MCF 10A (cell line): ENCODE results near the gene VPS39. TPM values are rescaled to one million over a fixed set of nuclear protein-coding genes. Genes with fewer than 3 reads are reported as not detected.

Source experiments
- BruUV-seq: library from RNA; stranded (reverse); fragments of 400-500 nt; replicated peaks from 2 replicates; lab custom pipeline; 2021; lab: Mats Ljungman, UMichigan
- CTCF ChIA-PET: fragments of 300-600 bp; sonication (Branson Sonifier 250); formaldehyde crosslinking; extraction: SDS; loops from one replicate; lab custom pipeline; 2021; ENCODE audit warnings: antibody characterized with exemption, inconsistent platforms; lab: Yijun Ruan, JAX
- POLR2A ChIA-PET: fragments of 300-600, 350-650 bp; sonication (Branson Sonifier 250); formaldehyde crosslinking; extraction: SDS; loops from one replicate; lab custom pipeline; 2020; ENCODE audit warnings: antibody characterized with exemption, inconsistent platforms; lab: Yijun Ruan, JAX
- DNase-seq: peaks from one replicate; pipeline ENCODE4 v3.0.0-alpha.2; 2018; ENCODE audit not compliant: unreplicated experiment
- H3K27ac Mint-ChIP-seq: one replicate; pipeline ENCODE4 v1.8.0; 2022; ENCODE audit warnings: mild to moderate bottlenecking, low read depth, mixed read lengths; ENCODE audit not compliant: unreplicated experiment
- H3K27me3 Mint-ChIP-seq: one replicate; pipeline ENCODE4 v1.8.0; 2022; ENCODE audit warnings: mixed read lengths; ENCODE audit not compliant: insufficient read depth, unreplicated experiment
- H3K36me3 Mint-ChIP-seq: one replicate; pipeline ENCODE4 v1.8.0; 2022; ENCODE audit warnings: mild to moderate bottlenecking, moderate library complexity, mixed read lengths; ENCODE audit not compliant: insufficient read depth, unreplicated experiment
- H3K4me1 Mint-ChIP-seq: one replicate; pipeline ENCODE4 v1.8.0; 2022; ENCODE audit warnings: mixed read lengths; ENCODE audit not compliant: insufficient read depth, unreplicated experiment
- H3K4me3 Mint-ChIP-seq: one replicate; pipeline ENCODE4 v1.8.0; 2022; ENCODE audit warnings: mild to moderate bottlenecking, moderate library complexity, mixed read lengths; ENCODE audit not compliant: unreplicated experiment
- H3K9me3 Mint-ChIP-seq: one replicate; pipeline ENCODE4 v1.8.0; 2022; ENCODE audit warnings: mixed read lengths; ENCODE audit not compliant: unreplicated experiment
- CTCF ChIP-seq: fragments of 200-600 bp; IDR thresholded peaks from one replicate; pipeline ENCODE4 v1.8.0; 2022; ENCODE audit warnings: antibody characterized with exemption, mild to moderate bottlenecking; ENCODE audit not compliant: unreplicated experiment
- intact Hi-C: fragments of 100-400 bp; cut with micrococcal nuclease; formaldehyde crosslinking; loops from 2 replicates; pipeline ENCODE4 v1.14.1; 2022
- total RNA-seq: library from RNA; stranded (reverse); gene quantifications from 2 replicates; pipeline ENCODE4 v1.2.3, GENCODE V29; 2022

Gene VPS39
- total RNA-seq, 1 experiment from 2014 or later: 47.1 TPM

DNA sequence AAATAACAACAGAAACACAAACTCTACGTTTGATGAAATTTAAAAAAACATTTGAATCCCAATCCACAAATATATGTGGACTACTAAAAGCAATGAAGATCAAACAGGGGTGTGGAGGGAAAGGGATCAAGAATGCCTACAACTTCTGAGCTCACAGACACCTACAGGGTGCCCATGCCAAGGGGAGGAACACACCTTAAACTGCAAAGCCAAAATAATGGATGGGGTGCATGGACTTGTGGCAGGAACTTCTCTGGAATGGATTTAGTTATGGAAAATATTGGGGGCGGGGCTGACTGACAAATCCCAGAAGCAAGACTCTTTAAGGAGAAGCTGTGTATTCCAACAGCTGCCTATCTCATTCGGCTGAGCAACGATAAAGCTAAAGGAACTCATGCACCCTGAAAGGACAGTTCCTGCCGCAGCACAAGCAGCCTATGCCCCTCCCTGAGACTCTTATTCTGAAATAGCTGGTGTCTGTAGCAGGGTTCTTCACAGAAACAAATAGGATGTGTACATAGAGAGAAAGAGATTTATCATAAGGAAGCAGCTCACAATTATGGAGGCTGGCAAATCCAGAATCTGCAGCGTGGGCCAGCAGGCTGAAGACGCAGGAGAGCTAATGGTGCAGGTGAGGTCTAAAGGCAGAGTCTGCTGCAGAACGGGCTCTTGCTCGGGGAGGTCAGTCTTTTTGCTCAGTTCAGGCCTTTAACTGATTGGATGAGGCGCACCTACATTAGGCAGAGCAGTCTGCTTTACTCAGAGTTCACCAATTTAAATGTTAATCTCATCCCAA is 89.3 kb downstream of the VPS39 start:
- CTCF ChIA-PET: interaction anchor here (0.6 to 5.3 kb wide), 9 partner anchors 12 to 1188 kb away, joined by 3 to 31 read pairs (median 4); no protein-coding TSS in a partner anchor

GRCh38 chr15:42111924-42112323 is 96.2 kb downstream of the VPS39 start:
- H3K27me3 Mint-ChIP-seq: peaks cover 11% of the 10 kb centered on the region
- DNase-seq: no peak
- intact Hi-C loops: no loop called here
- no peak overlapping the region for H3K4me3 Mint-ChIP-seq
- CTCF ChIA-PET: interaction anchor here (0.6 to 1.9 kb wide), 4 partner anchors 22 to 854 kb away, joined by 3 to 9 read pairs (median 4); no protein-coding TSS in a partner anchor
- no peak overlapping the region for H3K27ac Mint-ChIP-seq
- POLR2A ChIA-PET: interaction anchor here (1.3 kb wide), 1 partner anchor 9 kb away, joined by 3 read pairs; no protein-coding TSS in a partner anchor
- BruUV-seq: no TSS peak
- H3K9me3 Mint-ChIP-seq: peaks cover 17% of the 10 kb centered on the region
- H3K36me3 Mint-ChIP-seq: no peaks in the 10 kb centered on the region
- TF ChIP-seq CTCF: no peak
- no peaks in the 10 kb centered on the region for H3K4me1 Mint-ChIP-seq

More for the DNA sequence above, 89.3 kb downstream of the VPS39 start:
- no peak overlapping the region for H3K4me3 Mint-ChIP-seq
- H3K4me1 Mint-ChIP-seq: peaks cover 18% of the 10 kb centered on the region
- peaks cover 7% of the 10 kb centered on the region for H3K9me3 Mint-ChIP-seq
- H3K27me3 Mint-ChIP-seq: no peaks in the 10 kb centered on the region
- no peak for TF ChIP-seq CTCF
- intact Hi-C loops: no loop called here
- POLR2A ChIA-PET: interaction anchor here (0.6 to 2.8 kb wide), 10 partner anchors 11 to 132 kb away, joined by 3 to 9 read pairs (median 3); partner anchors contain the start of gene PLA2G4F
- no peak for DNase-seq
- no peak overlapping the region for H3K27ac Mint-ChIP-seq
- H3K36me3 Mint-ChIP-seq: no peaks in the 10 kb centered on the region
- BruUV-seq: no TSS peak

GRCh38 chr15:42110367-42110766 is 97.7 kb downstream of the VPS39 start:
- peaks cover 11% of the 10 kb centered on the region for H3K27me3 Mint-ChIP-seq

More at GRCh38 chr15:42110367-42110766, 97.7 kb downstream of the VPS39 start:
- no peak overlapping the region for H3K27ac Mint-ChIP-seq
- no peaks in the 10 kb centered on the region for H3K4me1 Mint-ChIP-seq
- no peak for DNase-seq
- H3K9me3 Mint-ChIP-seq: peaks cover 11% of the 10 kb centered on the region
- H3K36me3 Mint-ChIP-seq: no peaks in the 10 kb centered on the region
- CTCF ChIA-PET: interaction anchor here (0.6 to 1.9 kb wide), 4 partner anchors 21 to 1623 kb away, joined by 3 to 9 read pairs (median 6); no protein-coding TSS in a partner anchor
- no peak overlapping the region for H3K4me3 Mint-ChIP-seq
- intact Hi-C loops: no loop called here
- no TSS peak for BruUV-seq
- POLR2A ChIA-PET: no interaction called here
- no peak for TF ChIP-seq CTCF
